ENCODE data around the gene MARCO.

The MARCO gene

GRCh38 chr2:119005051-119005450 is 63.1 kb downstream of the MARCO start:
- TF ChIP-seq TCF4 (CRISPR knock-in tag; IDR thresholded peaks at IDR 0.05; ENCODE audit: borderline replicate concordance), result no peak
- no peak for TF ChIP-seq CSDC2 (CRISPR knock-in tag; IDR thresholded peaks at IDR 0.05)
- TF ChIP-seq ZNF8 (CRISPR knock-in tag; IDR thresholded peaks at IDR 0.05), result no peak
- TF ChIP-seq TSHZ2 (CRISPR knock-in tag; IDR thresholded peaks at IDR 0.05), result no peak
- TF ChIP-seq ARNTL (CRISPR knock-in tag; IDR thresholded peaks at IDR 0.05; ENCODE audit: borderline replicate concordance, low read depth), result no peak
- TF ChIP-seq PPARA (CRISPR knock-in tag; IDR thresholded peaks at IDR 0.05; ENCODE audit: borderline replicate concordance), result no peak
- no peak for TF ChIP-seq TOX (CRISPR knock-in tag; IDR thresholded peaks at IDR 0.05; ENCODE audit: borderline replicate concordance)
- TF ChIP-seq ZFP30 (CRISPR knock-in tag; IDR thresholded peaks at IDR 0.05), result no peak
- TF ChIP-seq BACH2 (CRISPR knock-in tag; IDR thresholded peaks at IDR 0.05; ENCODE audit: borderline replicate concordance), result no peak
- no peak for TF ChIP-seq RARB (CRISPR knock-in tag; IDR thresholded peaks at IDR 0.05)
- TF ChIP-seq CREB5 (CRISPR knock-in tag; IDR thresholded peaks at IDR 0.05; ENCODE audit: low read depth), result no peak
- no peak for TF ChIP-seq OSR1 (CRISPR knock-in tag; IDR thresholded peaks at IDR 0.05)
- no peak for TF ChIP-seq ZNF565 (CRISPR knock-in tag; conservative IDR thresholded peaks at IDR 0.05; ENCODE audit: low read depth)
- TF ChIP-seq ZNF70 (CRISPR knock-in tag; IDR thresholded peaks at IDR 0.05), result no peak
- no peak for TF ChIP-seq ZFP3 (CRISPR knock-in tag; IDR thresholded peaks at IDR 0.05)
- ATAC-seq, result no peak

DNA sequence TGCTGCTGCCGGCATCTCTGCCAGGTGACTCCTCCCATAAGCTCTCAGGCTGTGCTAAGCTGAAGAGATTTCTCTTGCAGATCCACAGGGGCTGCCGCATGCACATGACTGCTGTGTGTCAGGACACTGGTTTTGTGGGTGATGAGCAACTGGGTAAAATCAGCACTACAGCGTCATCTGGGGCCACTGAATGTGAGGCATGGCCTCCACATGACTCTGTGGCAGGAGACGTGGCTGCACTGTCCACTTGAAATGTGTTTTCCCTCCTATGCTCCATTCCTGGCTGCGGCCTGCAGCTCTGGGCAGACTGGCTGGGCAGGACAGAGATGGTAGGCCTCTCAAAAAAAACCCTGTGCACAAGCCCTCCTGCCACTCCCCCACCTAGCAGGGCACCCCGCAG is 63.6 kb downstream of the MARCO start:
- ATAC-seq, result no peak
- TF ChIP-seq ISL1 (CRISPR knock-in tag; IDR thresholded peaks at IDR 0.05) (no peak), TCF4 (CRISPR knock-in tag; IDR thresholded peaks at IDR 0.05; ENCODE audit: borderline replicate concordance) (no peak)

DNA sequence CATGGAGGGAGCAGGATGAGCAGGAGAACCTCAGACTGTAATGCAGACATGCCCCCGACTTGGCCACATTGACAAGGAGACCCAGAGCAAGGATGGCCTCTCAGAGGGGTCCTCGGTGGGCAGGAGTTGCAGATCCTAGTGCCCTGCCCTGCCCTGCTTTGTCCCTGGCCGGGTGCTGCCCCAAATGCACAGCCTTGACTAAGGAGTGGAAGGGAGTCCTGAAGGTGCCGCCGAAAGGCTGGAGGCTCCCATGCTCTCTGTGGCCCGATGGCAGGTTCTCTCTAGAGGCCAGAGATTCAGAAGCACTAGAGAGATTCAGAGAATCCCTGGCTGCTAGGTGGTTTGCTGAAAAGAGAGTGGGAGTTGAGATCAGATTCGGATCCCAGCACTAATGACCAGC is 64.4 kb downstream of the MARCO start:
- no peak for ATAC-seq

More for the DNA sequence above, 64.4 kb downstream of the MARCO start:
- TF ChIP-seq ZNF565 (CRISPR knock-in tag; conservative IDR thresholded peaks at IDR 0.05; ENCODE audit: low read depth) (no peak), ZFP30 (CRISPR knock-in tag; IDR thresholded peaks at IDR 0.05) (no peak), ARNTL (CRISPR knock-in tag; IDR thresholded peaks at IDR 0.05; ENCODE audit: borderline replicate concordance, low read depth) (no peak), OSR1 (CRISPR knock-in tag; IDR thresholded peaks at IDR 0.05) (no peak), CREB5 (CRISPR knock-in tag; IDR thresholded peaks at IDR 0.05; ENCODE audit: low read depth) (no peak), BACH2 (CRISPR knock-in tag; IDR thresholded peaks at IDR 0.05; ENCODE audit: borderline replicate concordance) (no peak), CSDC2 (CRISPR knock-in tag; IDR thresholded peaks at IDR 0.05) (no peak), ISL1 (CRISPR knock-in tag; IDR thresholded peaks at IDR 0.05) (no peak), PATZ1 (CRISPR knock-in tag; IDR thresholded peaks at IDR 0.05; ENCODE audit: borderline replicate concordance) (no peak)
- TF ChIP-seq, protein P1, sequence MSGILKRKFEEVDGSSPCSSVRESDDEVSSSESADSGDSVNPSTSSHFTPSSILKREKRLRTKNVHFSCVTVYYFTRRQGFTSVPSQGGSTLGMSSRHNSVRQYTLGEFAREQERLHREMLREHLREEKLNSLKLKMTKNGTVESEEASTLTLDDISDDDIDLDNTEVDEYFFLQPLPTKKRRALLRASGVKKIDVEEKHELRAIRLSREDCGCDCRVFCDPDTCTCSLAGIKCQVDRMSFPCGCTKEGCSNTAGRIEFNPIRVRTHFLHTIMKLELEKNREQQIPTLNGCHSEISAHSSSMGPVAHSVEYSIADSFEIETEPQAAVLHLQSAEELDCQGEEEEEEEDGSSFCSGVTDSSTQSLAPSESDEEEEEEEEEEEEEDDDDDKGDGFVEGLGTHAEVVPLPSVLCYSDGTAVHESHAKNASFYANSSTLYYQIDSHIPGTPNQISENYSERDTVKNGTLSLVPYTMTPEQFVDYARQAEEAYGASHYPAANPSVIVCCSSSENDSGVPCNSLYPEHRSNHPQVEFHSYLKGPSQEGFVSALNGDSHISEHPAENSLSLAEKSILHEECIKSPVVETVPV (CRISPR knock-in tag; IDR thresholded peaks at IDR 0.05), result no peak

Measured in SK-N-SH treated with all-trans-retinoic acid at 6 μM for 48 hours (cell line).